GM06990 (cell line): Measurements from ENCODE around the gene TNFAIP8.

Experiments used
- DNase-seq: peaks from one replicate; pipeline ENCODE4 v3.0.0-alpha.2; 2011; ENCODE audit not compliant: insufficient read length; ENCODE audit errors: extremely low read depth
- H3K27me3 ChIP-seq: replicated peaks from 2 replicates; pipeline ENCODE4 v1.6.0; 2011; ENCODE audit warnings: low read length; ENCODE audit not compliant: control insufficient read depth, insufficient read depth
- H3K36me3 ChIP-seq: 2 replicates; pipeline ENCODE4 v1.5.1; 2011; ENCODE audit warnings: low read length; ENCODE audit not compliant: control insufficient read depth, insufficient read depth
- H3K4me3 ChIP-seq: replicated peaks from 2 replicates; pipeline ENCODE4 v1.5.1; 2011; ENCODE audit warnings: low read depth, mild to moderate bottlenecking, control low read depth, low read length
- CTCF ChIP-seq: IDR thresholded peaks from 2 replicates; pipeline ENCODE4 v1.5.1; 2011; ENCODE audit warnings: low read length, control low read depth, mild to moderate bottlenecking, inconsistent platforms; ENCODE audit not compliant: insufficient read depth, poor library complexity, severe bottlenecking

TNFAIP8 gene

GRCh38 chr5:119335261-119335677 lies 20.6 kb upstream of the TNFAIP8 start:
- no peak for DNase-seq
- Histone ChIP-seq H3K4me3 (peak overlapping the region; percentile 80), H3K27me3 (no peaks in the 10 kb centered on the region), H3K36me3 (peaks cover 4% of the 10 kb centered on the region)
- TF ChIP-seq CTCF, result no peak

GRCh38 chr5:119336262-119336661 lies 19.6 kb upstream of the TNFAIP8 start:
- no peak for DNase-seq
- Histone ChIP-seq H3K4me3 (peak overlapping the region; percentile 80), H3K36me3 (peaks cover 4% of the 10 kb centered on the region), H3K27me3 (no peaks in the 10 kb centered on the region)
- TF ChIP-seq CTCF, result peak; percentile 13

GRCh38 chr5:119336845-119337580 lies 18.8 kb upstream of the TNFAIP8 start:
- no peaks in the 10 kb centered on the region for H3K27me3 ChIP-seq
- TF ChIP-seq CTCF, result no peak
- peaks cover 4% of the 10 kb centered on the region for H3K36me3 ChIP-seq
- DNase-seq, result no peak
- peak overlapping the region; percentile 41 for H3K4me3 ChIP-seq

- peaks cover 4% of the 10 kb centered on the region for H3K36me3 ChIP-seq
- DNase-seq, result no peak
- TF ChIP-seq CTCF, result no peak
- peak overlapping the region; percentile 39 for H3K4me3 ChIP-seq
- no peaks in the 10 kb centered on the region for H3K27me3 ChIP-seq
Observed at GRCh38 chr5:119338326-119338946, 17.4 kb upstream of the TNFAIP8 start.

GRCh38 chr5:119339344-119339743 lies 16.5 kb upstream of the TNFAIP8 start:
- no peak for TF ChIP-seq CTCF
- Histone ChIP-seq H3K36me3 (peaks cover 4% of the 10 kb centered on the region), H3K4me3 (peak overlapping the region; percentile 2; the same call in 1 of the 2 replicates), H3K27me3 (no peaks in the 10 kb centered on the region)
- DNase-seq, result no peak
